Inflammatory macrophage treated with lipopolysaccharide for 4 hours (primary cell): ENCODE measurements around the gene ISCU.

Experiments
- DNase-seq: peaks from one replicate; pipeline ENCODE4 v3.0.0-alpha.2; 2020

Gene ISCU

DNA sequence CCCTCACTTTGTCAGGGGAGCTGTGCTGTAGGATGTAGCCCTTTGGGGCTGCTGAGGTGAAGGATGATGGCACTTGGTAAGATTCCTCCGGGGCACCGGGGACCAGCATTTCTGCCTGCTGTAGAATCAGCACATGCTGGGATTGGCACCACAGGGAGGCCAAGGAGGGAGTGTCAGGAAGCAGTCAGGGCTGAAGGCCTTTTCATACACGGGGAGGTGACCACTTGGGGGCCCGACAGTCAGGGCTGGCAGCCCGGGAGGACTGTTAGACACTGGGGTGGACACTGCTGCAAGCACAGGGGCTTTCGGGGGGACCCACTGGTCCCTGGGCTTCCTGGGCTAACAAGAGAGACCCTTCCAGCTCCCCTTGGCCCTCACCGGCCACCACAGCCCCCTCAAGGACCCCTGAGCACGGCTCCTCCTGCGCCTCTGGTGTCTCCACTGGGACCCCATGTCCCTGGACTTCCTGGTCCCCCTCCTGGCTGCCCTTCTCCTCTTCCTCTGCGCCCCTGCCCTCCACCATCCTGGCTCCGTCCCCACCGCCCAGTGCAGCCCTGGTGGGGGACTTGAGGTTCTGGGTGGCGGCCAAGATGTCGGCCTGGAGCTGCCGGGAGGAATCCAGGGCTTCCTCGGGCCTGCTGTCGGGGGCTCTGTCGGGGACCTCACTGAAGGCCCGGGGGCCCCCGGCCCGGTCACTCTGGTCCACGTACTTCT is 29.0 kb downstream of the ISCU start:
- DNase-seq: no peak

DNA sequence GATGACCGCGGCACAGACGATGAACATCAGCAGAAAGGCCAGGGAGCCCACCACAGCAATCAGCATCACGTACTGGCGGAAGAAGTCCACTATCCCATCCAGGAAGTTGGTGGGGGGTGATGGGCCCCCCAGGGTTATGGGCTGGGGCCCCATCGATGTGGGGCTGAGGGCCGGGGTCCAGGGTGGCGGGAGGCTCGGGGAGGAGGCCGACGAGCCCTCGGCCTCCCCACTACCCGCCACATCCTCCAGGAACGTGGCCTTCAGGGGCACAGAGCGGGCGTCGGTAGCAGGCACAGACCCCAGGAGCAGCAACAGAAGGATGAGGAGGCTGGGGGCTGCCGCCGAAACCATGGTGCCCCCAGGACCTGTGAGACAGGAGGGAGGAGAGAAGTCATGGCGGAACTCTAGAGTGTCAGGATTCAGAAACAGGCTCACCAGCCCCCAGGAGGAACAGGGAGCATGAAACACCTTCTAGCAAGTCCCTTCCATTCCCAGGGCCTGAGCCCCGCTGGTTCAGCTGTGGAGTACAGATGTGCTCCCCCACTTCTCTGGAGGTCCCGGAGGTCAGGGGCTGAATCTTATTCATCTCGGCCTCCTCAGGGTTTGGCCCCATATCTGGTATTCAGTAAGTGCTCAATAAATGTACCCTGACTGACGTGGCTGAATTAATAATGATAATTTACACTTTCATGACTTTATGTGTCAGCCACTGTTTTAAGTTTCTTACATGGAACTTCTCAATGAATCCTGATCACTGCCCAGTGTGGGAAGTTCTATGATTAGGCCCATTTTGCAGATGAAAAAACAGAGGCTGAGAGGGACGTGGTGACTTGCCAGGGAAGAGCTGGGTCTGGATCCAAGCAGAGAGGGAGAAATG is 29.9 kb downstream of the ISCU start:
- DNase-seq: no peak

DNA sequence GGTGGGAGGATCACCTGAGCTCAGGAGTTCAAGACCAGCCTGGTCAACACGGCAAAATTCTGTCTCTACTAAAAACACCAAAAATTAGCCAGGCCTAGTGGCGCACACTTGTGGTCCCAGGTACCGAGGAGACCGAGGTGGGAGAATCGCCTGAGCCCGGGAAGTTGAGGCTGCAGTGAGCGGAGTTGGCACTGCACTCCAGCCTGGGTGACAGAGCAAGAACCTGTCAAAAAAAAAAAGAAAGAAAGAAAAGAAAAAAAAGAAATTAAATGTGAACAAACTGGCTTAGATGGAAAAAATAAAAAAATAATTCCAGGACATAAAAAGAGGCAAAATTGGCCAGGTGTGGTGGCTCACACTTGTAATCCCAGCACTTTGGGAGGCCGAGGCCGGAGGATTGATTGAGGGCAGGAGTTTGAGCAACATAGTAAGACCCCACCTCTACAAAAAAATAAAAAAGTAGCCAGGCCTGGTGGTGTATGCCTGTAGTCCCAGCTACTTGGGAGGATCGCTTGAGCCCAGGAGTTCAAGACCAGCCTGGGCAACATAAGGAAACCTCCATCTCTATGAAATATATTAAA is 32.0 kb downstream of the ISCU start:
- no peak for DNase-seq

DNA sequence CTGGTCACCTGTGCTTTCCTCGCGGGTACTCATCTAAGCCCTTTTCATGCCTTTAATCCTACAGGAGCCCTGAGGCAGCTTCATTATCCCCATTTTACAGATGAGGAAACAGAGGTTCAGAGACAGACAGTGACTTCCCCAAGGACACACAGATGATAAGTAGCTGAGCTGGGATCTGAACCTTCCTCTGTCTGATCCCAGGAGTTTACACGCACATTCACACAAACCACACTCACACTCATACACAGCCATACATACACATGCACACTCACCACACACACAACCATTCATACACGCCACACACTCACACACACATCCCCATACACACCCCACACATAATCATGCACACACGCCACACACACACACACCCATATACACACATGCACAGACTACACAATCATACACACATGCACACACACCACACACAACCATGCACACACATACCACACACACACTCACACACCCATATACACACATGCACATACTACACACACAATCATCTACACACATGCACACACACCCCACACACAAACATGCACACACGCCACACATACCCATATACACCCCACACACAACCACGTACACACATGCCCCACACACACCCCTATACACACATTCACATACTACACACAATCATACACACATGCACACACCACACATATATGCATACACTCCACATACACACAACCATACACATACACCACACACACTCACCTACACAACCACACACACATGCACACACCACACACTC is 32.7 kb downstream of the ISCU start:
- DNase-seq: no peak

DNA sequence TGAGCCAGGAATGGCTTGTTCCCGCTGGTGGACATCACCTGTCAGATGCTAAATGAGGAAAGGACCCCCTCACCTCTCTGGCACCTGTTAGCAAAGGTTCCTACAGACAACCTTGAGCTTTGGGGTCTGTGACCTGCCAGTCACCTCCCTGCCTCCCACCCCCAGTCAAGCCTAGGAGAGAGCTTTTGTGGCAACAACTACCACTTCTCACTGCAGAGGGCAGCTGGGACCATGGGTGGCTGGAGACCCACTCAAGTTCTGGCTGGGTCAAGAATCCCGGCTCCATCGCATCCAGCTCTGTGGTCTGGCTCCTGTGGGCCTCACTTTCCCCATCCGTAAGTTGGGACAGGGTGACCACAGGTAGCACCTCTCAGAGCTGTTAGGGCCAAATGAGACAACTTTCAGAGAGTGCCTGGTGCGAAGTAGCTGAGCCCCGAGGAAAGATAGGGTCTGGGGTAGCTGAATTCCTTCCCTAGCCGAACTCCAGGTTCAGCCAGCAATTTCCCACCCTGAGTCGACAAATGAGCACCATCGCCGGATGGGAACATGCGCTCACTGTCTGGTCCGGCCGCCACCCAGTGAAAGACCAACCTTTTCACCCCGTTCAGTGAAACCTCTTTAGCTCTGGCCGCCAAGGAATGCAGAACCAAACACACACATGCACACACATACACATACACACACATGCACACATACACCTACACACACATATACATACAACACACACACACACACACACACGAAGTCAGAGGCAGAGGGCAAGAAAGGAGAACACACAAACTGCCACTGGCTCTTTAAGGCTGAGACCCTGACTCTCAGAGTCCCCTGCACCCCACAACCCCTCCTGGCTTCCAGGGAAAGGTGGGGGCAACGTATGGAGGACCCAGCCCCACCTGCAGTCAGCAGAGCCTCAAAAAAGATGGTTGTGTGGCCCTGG is 33.6 kb downstream of the ISCU start:
- DNase-seq: no peak

DNA sequence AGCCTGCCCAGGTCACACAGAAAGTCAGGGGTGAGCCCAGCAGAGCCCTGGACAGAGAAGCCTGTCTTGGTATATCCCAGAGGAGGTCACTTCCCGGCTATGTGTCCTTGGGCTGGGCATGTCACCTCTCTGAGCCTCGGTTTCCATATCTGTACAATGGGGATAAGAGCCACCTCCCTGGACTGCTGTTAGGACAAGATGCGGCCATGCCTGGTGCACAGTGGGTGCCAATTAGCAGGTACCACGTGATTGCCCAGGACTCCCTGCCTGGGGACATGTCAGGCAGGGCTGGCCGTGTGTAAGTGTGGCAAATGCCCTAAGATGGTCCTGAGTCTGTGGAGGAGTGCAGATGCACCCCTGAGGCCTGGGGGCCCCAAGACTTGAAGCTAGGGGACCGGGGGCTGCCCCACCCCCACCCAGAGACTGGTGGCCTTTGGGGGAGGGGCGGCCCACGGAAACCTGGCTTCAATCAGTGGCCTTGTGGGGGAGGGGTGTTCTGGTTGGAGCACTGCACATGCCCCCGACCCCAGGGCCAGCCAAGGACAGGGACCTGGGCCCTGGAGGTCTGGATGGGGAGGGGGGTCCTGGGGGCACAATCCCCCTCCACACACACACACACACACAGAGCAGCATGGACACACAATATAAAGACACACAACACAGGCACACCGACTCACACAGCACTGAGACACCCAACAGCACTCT is 34.6 kb downstream of the ISCU start:
- no peak for DNase-seq

DNA sequence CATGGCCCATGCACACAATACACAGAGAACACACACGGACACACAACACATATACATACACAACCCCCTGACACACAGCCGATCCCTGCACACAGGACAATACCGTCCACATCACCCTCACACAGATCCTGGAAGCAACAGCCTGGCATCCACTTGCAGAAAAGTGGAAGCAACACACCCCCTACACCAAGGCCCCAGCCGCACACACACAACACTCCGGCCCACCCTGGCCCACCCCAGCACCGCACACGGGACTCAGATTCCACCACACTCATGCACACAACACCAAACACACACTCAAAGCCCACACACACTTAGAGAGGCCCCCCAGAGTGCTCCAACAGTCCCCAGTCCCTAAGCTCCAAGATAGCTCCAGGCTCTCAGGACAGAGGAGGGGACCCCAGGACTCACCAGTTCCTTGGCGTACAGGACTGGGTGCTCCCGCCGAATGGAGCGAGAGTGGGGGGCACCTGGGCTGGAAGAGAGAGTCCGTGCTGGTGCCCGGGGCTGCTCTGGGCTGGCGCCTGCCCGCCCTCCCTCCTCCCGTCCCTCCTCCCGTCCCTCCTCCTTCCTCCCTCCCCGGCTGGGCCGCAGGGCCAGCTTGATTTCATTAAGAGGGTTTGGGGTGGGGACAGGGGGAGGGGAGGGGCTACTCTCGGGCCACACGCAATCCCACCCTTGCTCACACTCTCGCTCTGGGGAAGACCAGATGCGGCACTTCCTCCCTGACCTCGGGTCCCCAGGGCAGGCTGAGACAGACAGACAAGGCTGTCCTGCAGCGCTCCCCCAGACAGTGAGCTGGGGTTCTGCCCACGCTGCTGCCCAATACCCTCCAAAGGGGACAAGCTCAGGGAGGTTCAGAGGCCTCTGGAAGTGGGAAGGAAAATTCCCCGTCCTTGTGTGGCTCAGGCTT is 35.4 kb downstream of the ISCU start, which contains the start of gene TMEM119:
TSS of gene TMEM119 (minus strand) at position 526 of the 913 bp plus-strand sequence. CDS start 5,701 bp downstream, outside the sequence.
- no peak for DNase-seq

DNA sequence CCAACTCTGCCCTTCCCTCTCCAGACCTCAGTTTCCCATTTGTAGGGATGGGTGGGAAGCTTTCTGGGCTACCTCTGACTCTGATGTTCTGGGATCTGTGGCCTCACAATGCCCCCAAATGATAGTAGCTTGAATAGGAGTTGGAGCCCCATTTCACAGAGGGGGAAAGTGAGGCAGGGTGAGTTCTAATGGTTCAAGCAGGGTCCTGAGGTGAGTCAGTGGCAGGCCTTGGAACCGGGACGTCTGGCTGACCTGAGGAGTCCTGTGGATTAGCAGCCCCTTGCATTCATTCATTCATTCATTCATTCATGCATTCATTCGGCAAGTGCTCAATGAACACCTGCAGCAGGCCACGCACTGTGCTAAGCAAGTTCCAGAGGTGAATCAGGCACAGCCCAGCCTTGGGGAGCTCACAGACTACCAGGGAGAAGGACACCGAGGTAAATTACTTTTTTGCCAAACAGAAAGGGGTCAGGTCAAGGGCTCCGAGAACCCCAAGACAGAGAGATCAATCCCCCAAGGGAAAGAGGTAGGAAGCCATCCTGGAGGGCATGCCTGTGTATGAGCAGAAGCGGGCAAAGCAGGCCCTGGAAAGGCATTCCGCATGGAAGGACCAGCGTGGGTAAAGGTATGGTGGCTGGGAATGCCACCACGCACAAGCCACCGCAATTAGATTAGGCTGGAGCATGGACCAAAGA is 36.3 kb downstream of the ISCU start:
- no peak for DNase-seq

DNA sequence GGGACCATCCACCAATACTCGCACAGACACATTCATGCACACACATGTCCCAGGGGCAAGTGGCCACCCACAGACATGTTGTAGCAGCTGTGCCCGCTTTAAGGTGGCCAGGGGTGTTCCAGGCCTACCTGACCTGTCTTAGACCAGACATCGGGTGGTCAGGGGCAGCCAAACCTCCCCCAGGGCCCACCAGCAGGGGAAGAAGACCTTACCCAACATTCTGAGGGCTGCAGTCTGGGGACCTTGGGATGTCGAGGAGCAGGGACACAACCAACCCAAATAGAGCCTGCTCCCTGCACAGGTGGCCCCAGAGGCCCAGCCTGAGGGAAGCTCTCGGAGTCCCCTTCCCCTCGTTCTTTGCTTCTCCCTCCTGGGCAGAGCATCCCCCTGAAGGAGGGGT is 37.1 kb downstream of the ISCU start:
- DNase-seq: no peak

DNA sequence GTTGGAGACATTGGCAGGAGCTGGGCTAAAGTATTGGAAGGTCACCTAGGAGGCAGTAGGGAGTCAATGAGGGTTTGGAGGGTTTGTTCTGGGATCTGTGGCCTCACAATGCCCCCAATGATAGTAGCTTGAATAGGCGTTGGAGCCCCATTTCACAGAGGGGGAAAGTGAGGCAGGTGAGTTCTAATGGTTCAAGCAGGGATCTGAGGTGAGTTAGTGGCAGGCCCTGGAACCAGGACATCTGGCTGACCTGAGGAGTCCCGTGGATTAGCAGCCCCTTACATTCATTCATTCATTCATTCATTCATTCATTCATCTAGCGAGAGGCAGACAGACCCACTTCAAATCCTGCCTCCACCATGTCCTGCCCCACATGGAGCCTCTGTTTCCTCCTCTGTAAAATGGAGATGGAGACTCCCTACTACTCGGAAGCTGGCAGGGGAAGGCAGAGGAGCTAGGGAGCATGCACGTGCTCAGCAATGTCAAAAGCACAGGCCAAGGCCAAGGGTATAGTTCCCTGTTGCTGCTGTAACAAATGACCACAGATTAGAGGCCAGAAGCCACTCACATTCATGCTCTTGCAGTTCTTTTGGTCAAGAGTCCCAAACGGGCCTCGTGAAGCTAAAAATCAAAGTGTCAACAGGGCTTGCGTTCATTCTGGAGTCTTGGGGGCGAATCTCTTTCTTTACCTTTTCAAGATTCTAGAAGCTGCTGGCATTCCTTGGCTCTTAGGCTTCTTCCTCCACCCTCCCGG is 37.7 kb downstream of the ISCU start:
- DNase-seq: no peak

DNA sequence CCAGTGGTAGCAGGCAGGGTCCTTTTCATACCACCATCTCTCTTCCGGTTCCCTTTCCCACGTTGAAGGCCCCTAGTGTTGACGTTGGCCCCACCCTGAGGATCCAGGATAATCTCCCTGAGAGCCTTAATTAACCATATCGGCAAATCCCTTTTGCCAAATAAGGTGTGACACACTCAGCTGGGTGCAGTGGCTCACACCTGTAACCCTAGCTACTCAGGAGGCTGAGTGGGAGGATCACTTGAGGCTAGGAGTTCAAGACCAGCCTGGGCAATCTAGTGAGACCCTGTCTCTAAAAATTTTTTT is 38.3 kb downstream of the ISCU start:
- DNase-seq: no peak

DNA sequence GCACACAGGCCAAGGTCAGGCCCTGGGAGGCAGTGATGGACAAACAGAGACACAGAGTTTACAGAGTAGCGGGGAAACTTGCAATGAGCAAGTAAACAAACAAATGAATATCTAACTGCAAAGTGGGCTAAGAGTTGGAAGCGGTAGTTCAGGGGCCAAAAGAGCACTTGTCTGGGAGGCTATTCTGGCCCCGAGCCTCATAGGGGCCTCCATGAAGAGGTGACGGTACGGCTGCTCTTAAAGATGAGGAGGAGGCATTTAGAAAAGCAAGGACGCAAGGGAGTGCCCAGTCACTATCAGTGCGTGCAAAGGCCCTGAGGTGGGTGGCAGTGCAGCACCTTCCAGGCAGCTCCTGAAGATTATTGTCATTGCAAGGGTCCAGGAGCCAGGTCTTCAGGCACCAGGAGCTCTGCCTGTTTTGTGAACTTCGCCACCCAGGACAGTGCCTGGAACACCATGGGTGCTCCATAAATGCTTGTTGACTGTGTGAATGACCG is 39.9 kb downstream of the ISCU start:
- no peak for DNase-seq

DNA sequence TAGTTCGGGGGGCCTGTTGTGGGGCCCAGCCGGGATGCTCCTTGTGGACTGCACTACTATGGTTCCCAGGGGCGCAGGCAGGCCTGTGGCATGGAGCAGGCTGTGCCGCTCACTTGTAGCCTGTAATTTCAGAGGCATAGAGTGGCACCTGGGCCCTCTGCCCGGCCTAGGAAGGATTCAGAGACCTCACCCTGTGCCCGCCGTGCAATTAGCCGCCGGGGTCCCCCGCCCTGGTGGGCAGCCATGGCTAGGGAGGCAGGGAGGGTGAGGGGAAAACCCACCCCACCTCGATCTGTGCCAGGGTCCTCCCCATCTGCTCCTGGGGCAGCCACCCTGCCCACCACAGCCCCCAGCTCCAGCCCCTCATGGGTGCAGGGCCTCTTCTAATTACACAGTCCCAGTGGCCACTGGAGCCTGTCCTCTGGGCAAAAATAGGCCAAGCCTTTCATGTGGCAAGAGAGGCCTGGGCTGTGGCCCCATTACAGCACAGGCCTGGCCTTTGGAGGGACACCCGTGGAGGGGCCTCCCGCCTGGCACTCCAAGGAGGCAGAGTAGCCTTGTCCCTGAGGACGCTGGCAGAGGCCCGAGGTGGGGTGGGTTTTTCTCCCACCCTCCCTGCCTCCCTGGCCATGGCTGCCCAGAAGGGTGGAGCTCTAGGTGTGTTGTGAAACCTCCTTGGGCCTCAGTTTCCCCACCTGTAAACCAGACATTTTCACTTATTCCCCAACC is 40.7 kb downstream of the ISCU start:
- no peak for DNase-seq

DNA sequence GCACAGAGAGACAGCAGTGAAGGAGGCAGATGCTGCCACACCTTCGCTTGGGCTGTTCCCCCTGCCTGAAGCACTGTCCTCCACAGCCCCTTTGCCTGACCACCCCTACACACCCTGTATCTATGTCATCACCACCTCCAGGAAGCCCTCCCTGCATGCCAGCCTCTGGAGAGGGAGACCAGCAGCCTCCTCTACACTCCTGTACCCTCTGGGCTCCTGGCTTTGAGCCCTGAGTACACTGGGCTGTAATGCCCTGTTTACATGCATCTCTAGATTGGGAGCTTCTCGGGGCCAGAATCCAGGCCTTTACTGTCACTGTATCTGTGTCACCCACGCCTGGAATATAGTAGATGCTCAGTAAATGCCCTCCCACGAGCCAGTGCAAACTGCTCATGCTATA is 41.3 kb downstream of the ISCU start:
- no peak for DNase-seq

DNA sequence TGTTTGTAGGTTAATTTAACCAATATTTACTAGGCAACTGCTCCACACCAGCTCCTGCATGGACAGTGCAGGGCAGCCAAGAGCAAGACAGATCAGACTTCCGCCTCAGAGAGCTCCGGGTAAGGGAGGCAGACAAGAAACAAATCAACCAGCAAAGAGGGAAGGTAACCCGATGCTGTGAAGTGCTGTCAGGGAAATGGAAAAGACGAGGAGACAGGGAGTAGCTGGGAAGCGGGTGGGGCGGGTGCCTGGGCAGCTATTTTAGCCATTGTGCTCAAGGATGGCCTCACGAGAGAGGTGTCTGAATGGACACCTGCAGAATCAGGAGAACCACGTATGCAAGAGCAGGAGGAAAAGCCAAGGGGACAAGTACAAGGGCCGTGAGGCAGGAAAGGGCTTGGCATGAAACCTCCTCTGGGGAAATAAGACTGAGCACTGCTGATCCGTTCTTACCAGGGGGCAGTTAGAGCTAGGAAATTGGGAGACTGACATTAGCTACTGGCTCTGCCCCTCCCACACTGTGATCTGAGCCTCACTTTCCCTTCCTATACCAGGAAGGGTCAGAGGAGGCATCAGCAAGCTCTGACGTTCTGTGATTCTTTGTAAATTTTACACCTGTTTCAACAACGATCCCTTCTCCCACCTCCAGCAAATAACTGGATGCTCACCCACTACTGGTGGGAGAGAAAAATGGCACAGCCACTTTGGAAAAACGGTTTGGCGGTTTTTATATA is 42.0 kb downstream of the ISCU start:
- no peak for DNase-seq

DNA sequence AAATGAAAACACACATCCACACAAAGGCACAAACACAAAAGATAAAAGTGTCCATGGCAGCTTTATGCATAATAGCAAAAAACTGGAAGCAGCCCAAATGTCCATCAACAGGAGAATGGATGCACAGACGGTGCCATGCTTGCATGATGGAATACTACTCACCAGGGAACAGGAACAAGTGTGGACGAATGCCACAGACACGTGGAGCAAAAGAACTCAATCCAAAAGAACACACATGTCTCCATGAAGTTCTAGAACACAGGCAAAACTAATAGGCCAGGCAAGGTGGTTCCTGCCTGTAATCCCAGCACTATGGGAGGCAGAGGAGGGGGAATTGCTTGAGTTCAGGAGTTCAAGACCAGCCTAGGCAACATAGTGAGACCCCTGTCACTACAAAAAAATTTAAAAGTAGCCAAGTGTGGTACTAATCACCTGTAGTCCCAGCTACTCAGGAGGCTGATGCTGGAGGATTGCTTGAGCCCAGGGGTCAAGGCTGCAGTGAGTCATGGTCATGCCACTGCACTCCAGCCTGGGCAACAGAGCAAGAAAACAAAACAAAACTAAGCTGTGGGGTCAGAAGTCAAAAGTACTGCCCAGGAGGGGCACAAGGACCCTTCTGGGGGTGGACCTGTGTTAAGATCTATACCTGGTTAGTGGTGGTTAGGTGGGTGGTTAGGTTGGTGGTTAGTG is 42.7 kb downstream of the ISCU start:
- peak; percentile 33 for DNase-seq
